ENCODE data around the gene TKFC.

GRCh38 chr11:61369372-61370348, 36.6 kb downstream of the TKFC start:
- TF ChIP-seq CTCF (conservative IDR thresholded peaks at IDR 0.05) (no peak), ZFX (IDR thresholded peaks at IDR 0.05) (no peak)
